Neuron (in vitro differentiated cells): ENCODE measurements around the gene SLCO6A1.
"Not testable (repeated sequence)": the region's sequence is repeated elsewhere in the genome, so short reads cannot be mapped to it uniquely, and the experiment has no call there.

Experiments
- H2AFZ ChIP-seq: one replicate; pipeline ENCODE4 v1.6.1; 2013; ENCODE audit warnings: low read depth, mild to moderate bottlenecking, inconsistent platforms, low read length, moderate library complexity
- H3K27me3 ChIP-seq: one replicate; pipeline ENCODE4 v1.6.1; 2013; ENCODE audit warnings: low read length; ENCODE audit not compliant: insufficient read depth
- H3K36me3 ChIP-seq: one replicate; pipeline ENCODE4 v1.6.1; 2013; ENCODE audit warnings: low read length; ENCODE audit not compliant: insufficient read depth
- H3K4me1 ChIP-seq: one replicate; pipeline ENCODE4 v1.6.1; 2013; ENCODE audit warnings: low read length; ENCODE audit not compliant: insufficient read depth
- H3K4me3 ChIP-seq: 2 replicates; pipeline ENCODE4 v1.5.1; 2013; ENCODE audit warnings: mild to moderate bottlenecking, low read length, moderate library complexity
- H3K9me3 ChIP-seq: one replicate; pipeline ENCODE4 v1.6.1; 2013; ENCODE audit warnings: low read length

SLCO6A1 gene

DNA sequence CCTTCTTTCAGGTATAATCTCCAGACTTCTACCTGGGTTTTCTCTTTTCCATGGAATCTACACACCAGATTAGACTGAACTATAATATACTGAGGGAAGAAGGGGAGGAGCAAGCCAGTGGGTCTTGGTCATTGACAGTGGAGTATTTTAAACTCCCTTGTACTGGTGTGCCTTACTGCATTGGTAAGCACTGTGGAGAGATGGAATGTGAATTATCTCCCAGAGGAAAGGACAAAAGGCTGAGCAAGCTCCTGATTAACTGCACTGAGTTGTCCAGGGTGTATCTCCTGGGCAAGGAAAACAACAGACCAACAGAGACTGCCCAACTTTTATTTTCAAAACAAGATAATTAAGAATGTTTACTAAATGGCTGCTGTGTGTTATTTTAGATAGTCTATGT lies 29.8 kb upstream of the SLCO6A1 start:
- H3K9me3 ChIP-seq, result no peaks in the 10 kb centered on the region
- no peaks in the 10 kb centered on the region for H3K27me3 ChIP-seq
- no peaks in the 10 kb centered on the region for H3K36me3 ChIP-seq
- H3K4me3 ChIP-seq, result no peak overlapping the region
- H3K4me1 ChIP-seq, result no peaks in the 10 kb centered on the region
- H2AFZ ChIP-seq, result no peak overlapping the region

DNA sequence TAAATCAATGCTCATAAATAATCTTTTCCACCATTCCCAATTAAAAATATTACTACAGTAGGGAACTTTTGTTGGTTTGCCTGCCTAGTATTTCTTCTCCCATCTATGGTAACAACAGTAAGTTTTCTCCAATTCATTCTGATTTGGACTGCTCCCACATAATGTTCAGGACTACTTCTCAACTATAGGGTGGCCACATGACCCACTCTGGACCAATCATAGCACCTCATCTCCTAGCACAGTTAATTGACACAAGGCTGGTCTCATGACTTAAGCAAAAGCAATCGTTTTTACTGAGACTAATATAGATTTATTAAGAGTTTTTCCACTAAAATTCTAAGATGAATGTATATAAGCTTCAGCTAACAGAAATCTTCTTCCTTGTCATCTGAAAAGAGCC lies 28.7 kb upstream of the SLCO6A1 start:
- Histone ChIP-seq H3K4me1 (no peaks in the 10 kb centered on the region), H3K27me3 (no peaks in the 10 kb centered on the region), H3K4me3 (no peak overlapping the region), H3K9me3 (no peaks in the 10 kb centered on the region), H3K36me3 (no peaks in the 10 kb centered on the region), H2AFZ (no peak overlapping the region)

DNA sequence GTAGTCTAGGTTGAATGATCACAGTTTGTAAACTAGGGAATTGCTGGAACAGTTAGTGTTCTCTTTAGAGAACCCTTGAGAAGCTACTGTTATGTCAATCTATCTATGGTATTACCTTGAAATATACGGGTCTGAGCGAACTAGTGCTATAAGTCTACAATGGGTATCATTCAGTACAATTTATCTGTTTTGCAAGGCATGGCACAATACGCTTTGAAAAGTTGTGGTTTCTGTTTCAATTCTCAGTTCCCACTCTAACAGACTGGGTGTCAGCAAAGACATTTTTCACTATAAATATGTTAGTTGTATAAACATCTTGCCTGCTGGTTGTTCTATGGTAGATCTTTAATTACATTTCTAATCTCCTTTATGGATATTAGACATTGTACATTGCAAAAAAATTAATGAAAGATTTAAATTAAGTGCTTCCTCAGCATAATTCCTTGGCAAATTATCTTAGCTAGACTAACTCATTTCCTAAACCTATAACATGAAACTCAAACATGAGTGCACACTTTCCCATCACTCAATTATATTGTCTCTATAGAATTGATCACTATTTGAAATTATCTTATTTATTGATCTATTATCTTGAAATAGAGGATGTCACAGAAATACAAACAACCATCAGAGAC lies 24.9 kb upstream of the SLCO6A1 start:
- Histone ChIP-seq H3K27me3 (no peaks in the 10 kb centered on the region), H2AFZ (no peak overlapping the region), H3K9me3 (no peaks in the 10 kb centered on the region), H3K4me3 (no peak overlapping the region), H3K36me3 (no peaks in the 10 kb centered on the region), H3K4me1 (no peaks in the 10 kb centered on the region)

DNA sequence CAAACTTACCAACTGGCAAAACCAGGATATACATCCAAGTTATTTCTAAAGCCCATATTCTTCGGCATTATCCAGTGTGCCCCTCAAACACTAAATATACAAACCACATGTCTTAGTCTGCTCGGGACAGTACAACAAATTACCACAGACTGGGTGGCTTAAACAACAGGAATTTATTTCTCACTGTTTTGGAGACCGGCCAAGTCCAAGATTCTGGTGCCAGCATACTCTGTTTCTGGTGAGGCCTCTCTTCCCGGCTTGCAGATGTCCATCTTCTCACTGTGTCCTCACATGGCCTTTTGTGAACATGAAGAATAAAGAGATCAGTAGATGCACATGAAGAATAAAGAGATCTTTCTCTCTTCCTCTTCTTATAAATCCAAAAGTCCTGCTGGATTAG lies 12.9 kb upstream of the SLCO6A1 start:
- Histone ChIP-seq H2AFZ (no peak overlapping the region), H3K4me1 (no peaks in the 10 kb centered on the region), H3K27me3 (no peaks in the 10 kb centered on the region), H3K4me3 (no peak overlapping the region), H3K36me3 (no peaks in the 10 kb centered on the region), H3K9me3 (no peaks in the 10 kb centered on the region)

DNA sequence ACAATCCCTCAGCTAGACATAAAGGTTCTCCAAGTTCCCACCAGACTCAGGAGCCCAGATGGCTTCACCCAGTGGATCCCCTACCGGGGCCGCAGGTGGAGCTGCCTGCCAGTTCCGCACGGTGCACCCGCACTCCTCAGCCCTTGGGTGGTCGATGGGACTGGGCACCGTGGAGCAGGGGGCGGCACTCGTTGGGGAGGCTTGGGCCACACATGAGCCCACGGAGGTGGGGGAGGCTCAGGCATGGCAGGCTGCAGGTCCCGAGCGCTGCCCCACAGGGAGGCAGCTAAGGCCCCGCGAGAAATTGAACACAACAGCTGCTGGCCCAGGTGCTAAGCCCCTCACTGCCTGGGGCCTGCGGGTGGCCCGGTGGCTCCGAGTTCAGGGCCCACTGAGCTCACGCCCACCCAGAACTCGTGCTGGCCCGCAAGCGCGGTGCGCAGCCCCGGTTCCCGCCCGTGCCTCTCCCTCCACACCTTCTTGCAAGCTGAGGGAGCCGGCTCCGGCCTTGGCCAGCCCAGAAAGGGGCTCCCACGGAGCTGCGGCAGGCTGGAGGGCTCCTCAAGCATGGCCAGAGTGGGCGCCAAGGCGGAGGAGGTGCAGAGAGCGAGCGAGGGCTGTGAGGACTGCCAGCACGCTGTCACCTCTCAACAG lies 7.4 kb downstream of the SLCO6A1 start:
- H3K36me3 ChIP-seq, H3K4me3 ChIP-seq, H3K4me1 ChIP-seq, H3K9me3 ChIP-seq, H3K27me3 ChIP-seq, H2AFZ ChIP-seq: not testable (repeated sequence)

DNA sequence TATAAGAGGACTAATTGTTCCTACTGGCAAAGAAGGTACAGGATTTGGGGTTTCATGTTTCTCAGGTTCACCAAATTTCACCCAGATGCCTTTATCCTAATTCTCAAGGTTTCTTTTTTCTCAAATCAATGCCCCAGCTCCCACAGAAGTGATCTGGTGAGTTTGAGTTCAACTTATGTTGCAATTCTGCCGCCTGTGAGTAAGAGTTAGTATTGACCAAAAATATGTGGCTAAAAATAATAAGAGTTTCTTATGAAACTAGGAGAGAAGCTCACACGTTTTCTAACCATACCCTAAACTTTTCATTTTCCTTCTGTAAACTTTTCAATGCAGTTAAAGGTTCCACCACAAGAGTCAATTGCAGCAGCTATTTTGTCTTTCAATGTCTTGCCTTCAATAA lies 15.1 kb downstream of the SLCO6A1 start:
- no peak overlapping the region for H2AFZ ChIP-seq
- H3K4me3 ChIP-seq, result no peak overlapping the region
- no peaks in the 10 kb centered on the region for H3K4me1 ChIP-seq
- H3K36me3 ChIP-seq, result no peaks in the 10 kb centered on the region
- no peaks in the 10 kb centered on the region for H3K27me3 ChIP-seq
- H3K9me3 ChIP-seq, result no peaks in the 10 kb centered on the region

DNA sequence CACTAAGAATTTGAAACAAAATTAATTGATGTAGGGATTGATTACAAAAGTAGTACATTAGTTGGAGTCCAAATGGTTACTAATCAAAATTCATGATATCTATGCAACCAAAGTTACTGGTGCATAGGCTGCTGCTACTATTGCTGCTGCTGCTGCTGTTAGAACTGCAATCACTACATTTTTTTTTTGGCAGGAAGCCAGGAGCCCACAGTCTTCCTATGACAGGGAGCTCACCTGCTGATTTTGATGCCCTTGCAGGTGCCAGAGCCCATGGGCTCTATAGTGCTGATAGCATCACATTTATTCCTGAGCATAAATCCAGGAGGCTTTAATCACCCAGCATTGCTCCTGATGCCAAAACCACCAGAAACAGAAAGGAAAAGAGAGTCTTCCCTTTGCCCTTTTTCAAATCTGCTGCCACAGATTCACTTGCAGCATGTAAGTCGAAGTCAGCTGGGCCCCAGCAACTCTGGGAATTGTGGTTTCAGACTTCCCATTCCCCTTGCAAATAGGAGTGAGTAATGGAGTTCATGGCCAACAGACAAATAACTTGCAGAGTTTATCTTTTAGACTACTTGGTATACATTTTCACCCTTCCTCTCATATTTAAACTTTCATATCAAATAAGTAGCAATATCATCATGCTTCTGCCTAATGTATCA lies 17.6 kb downstream of the SLCO6A1 start:
- H3K4me1 ChIP-seq, result no peaks in the 10 kb centered on the region
- no peaks in the 10 kb centered on the region for H3K36me3 ChIP-seq
- no peaks in the 10 kb centered on the region for H3K27me3 ChIP-seq
- H3K9me3 ChIP-seq, result no peaks in the 10 kb centered on the region
- no peak overlapping the region for H3K4me3 ChIP-seq
- H2AFZ ChIP-seq, result no peak overlapping the region

DNA sequence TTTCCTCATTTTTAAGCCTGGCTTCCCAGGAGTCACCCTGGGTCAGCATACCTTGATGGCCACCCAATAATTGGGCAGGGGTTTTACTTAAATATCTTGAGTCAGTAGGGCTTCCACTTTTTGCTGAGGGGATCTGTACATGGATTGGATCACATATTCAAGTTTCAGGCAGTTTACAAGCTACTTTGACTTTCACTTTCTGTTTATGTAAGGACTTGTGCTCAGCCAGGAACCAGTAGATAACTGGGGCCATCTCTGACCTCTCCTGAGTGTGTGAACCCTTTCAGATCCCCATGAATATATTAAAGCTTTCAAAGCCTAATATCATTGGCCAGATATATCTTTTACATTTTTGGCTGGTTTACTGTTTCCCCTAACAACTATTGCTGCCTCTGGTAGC lies 45.1 kb downstream of the SLCO6A1 start:
- no peak overlapping the region for H2AFZ ChIP-seq
- H3K27me3 ChIP-seq, result no peaks in the 10 kb centered on the region
- H3K36me3 ChIP-seq, result no peaks in the 10 kb centered on the region
- H3K4me1 ChIP-seq, result no peaks in the 10 kb centered on the region
- H3K4me3 ChIP-seq, result no peak overlapping the region
- H3K9me3 ChIP-seq, result no peaks in the 10 kb centered on the region

DNA sequence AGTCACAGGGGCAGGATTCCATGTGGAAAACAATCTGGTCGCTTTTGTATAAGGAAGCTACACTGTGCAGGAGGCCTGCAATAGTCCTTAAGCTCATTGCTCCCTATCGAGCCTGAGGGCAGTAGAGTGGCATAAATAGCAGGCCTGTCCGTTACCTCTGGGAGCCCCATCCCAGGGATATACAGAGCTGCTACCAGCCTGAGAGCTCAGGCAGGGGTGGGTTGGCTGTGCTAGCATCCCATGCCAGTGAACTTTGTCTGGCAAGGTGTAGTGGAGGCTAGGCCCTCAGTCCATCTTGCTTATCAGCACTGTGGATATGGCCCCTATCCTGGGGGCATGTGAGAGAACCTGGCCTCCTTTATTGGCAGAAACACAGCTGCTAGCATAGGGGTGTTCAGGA lies 47.7 kb downstream of the SLCO6A1 start:
- no peaks in the 10 kb centered on the region for H3K4me1 ChIP-seq
- no peaks in the 10 kb centered on the region for H3K36me3 ChIP-seq
- H3K27me3 ChIP-seq, result no peaks in the 10 kb centered on the region
- no peaks in the 10 kb centered on the region for H3K9me3 ChIP-seq
- H2AFZ ChIP-seq, result no peak overlapping the region
- H3K4me3 ChIP-seq, result no peak overlapping the region

DNA sequence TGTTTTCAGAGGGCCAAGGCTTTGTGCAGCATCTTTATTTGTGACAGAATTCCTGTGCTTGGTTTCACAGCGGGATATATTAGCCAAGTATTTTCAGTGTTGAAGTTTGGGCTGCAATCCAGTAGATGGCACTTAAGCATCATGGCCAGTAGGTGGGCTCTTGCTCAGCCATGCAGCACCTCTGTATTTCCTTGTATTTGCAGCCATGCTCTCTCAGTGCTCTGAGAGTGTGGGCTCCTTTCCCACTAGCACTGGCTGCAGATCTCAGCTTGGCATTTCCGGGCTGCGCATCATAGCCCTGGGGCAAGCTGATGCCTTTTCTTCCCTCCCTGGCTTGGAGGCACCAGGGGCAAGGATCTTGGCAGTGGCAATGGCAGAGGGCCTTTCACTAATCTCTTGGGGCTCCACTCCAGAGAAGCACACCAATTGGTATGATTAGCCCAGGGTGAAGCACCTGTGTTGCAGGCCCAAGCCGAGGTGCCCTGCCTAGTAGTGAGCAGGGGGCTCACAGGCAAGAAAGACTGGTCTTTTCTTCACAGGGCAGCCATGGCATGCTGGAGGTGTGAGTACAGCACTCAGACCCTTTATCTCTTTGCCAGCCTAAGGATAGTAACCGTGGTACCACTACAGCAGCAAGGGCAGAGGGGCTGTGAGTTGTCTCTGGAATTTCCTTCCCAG lies 48.3 kb downstream of the SLCO6A1 start:
- H3K4me1 ChIP-seq, result no peaks in the 10 kb centered on the region
- H3K9me3 ChIP-seq, result no peaks in the 10 kb centered on the region
- no peaks in the 10 kb centered on the region for H3K27me3 ChIP-seq
- H3K36me3 ChIP-seq, result no peaks in the 10 kb centered on the region
- H3K4me3 ChIP-seq, result no peak overlapping the region
- no peak overlapping the region for H2AFZ ChIP-seq

DNA sequence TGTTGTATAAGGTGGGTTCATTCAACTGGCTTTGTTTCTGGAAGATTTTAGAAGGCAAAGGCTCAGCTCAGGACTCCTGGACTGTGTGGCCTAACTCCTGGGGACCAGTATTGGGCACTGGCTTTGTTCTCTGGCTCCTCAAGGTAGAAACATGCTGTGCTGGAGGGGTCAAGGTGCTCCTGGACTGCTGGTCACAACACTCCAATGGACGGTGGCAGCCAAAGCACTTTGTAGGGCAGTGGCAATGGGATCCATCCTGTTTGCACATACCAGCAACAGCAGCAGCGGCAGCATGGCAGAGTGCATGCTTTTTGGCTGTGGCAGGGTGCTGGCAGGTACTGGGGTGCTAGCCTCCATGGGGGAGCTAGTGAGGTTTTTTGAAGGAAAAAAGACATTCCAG lies 65.3 kb downstream of the SLCO6A1 start:
- Histone ChIP-seq H3K9me3 (no peaks in the 10 kb centered on the region), H2AFZ (no peak overlapping the region), H3K4me3 (no peak overlapping the region), H3K4me1 (no peaks in the 10 kb centered on the region), H3K36me3 (no peaks in the 10 kb centered on the region), H3K27me3 (no peaks in the 10 kb centered on the region)

DNA sequence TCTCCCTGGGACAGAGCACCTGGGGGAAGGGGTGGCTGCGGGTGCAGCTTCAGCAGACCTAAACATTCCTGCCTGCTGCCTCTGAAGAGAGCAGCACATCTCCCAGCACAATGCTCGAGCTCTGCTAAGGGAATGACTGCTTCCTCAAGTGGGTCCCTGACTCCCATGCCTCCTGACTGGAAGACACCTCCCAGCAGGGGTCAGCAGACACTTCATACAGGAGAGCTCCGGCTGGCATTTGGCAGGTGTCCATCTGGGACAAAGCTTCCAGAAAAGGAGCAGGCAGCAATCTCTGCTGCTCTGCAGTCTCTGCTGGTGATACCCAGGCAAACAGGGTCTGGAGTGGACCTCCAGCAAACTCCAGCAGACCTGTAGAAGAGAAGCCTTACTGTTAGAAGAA lies 77.2 kb downstream of the SLCO6A1 start:
- Histone ChIP-seq H3K4me3 (no peak overlapping the region), H3K4me1 (no peaks in the 10 kb centered on the region), H3K36me3 (no peaks in the 10 kb centered on the region), H2AFZ (no peak overlapping the region), H3K9me3 (no peaks in the 10 kb centered on the region), H3K27me3 (no peaks in the 10 kb centered on the region)

DNA sequence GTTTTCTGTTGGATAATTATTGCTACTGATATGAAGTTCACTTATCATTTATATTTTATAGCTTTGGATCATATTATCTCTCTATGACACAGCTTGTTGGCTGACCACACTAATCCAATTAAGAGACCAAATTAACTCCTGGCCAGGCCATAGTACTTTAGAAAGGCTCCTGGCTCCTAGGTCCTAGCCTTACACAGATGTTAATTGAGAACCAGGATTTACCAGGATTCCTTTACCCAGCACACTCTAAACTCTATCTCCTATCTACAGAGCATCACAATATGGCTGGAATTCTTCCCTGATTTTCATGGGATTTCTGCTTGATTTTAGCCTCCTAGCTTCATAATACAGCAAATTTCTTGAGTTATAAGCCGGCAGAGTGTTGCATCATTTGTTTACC lies 80.3 kb downstream of the SLCO6A1 start:
- no peak overlapping the region for H2AFZ ChIP-seq
- no peaks in the 10 kb centered on the region for H3K36me3 ChIP-seq
- no peaks in the 10 kb centered on the region for H3K9me3 ChIP-seq
- H3K4me3 ChIP-seq, result no peak overlapping the region
- H3K4me1 ChIP-seq, result no peaks in the 10 kb centered on the region
- H3K27me3 ChIP-seq, result no peaks in the 10 kb centered on the region
